ENCODE measurements around the gene SPOCK2. TPM values are rescaled to one million over a fixed set of nuclear protein-coding genes. Genes with fewer than 3 reads are reported as not detected.
A peak's percentile ranks its signal among the peaks of the same experiment; 100 is the strongest.

The SPOCK2 gene
- polyA plus RNA-seq, 1 donor from 2014 or later = 5.6 TPM

GRCh38 chr10:72080042-72080975, 8.0 kb downstream of the SPOCK2 start:
- no peaks in the 10 kb centered on the region for H3K36me3 ChIP-seq (ENCODE audit: insufficient read depth, low read length)
- no peak overlapping the region for H3K27ac ChIP-seq (ENCODE audit: low read length)
- no peak overlapping the region for H2AFZ ChIP-seq (ENCODE audit: low read depth, low read length)
- no peak overlapping the region for H3K4me3 ChIP-seq (ENCODE audit: low read length)
- no peaks in the 10 kb centered on the region for H3K9me2 ChIP-seq (ENCODE audit: insufficient read depth, low read length)
- no peaks in the 10 kb centered on the region for H3K79me2 ChIP-seq (replicated peaks; ENCODE audit: insufficient read depth, low read length)
- no peaks in the 10 kb centered on the region for H3F3A ChIP-seq (ENCODE audit: insufficient read depth, low read length, poor library complexity, severe bottlenecking)
- H3K27me3 ChIP-seq (ENCODE audit: insufficient read depth, low read depth, low read length) = peaks cover 9% of the 10 kb centered on the region
- TF ChIP-seq RAD21 (conservative IDR thresholded peaks at IDR 0.05) (no peak), REST (IDR thresholded peaks at IDR 0.05; ENCODE audit: borderline replicate concordance) (no peak), CTCF (IDR thresholded peaks at IDR 0.05; ENCODE audit: poor library complexity, severe bottlenecking) (no peak), TAF1 (IDR thresholded peaks at IDR 0.05; ENCODE audit: low read depth) (no peak), EP300 (conservative IDR thresholded peaks at IDR 0.05; ENCODE audit: poor library complexity, severe bottlenecking) (no peak), EZH2 (IDR thresholded peaks at IDR 0.05; ENCODE audit: borderline replicate concordance, insufficient read depth, low read length, poor library complexity, severe bottlenecking) (no peak), POLR2AphosphoS5 (IDR thresholded peaks at IDR 0.05) (no peak), MXI1 (conservative IDR thresholded peaks at IDR 0.05; ENCODE audit: poor library complexity, severe bottlenecking) (no peak), SMC3 (conservative IDR thresholded peaks at IDR 0.05; ENCODE audit: poor library complexity) (no peak)
- no peaks in the 10 kb centered on the region for H4K20me1 ChIP-seq (ENCODE audit: insufficient read depth)
- no peaks in the 10 kb centered on the region for H3K9me3 ChIP-seq (ENCODE audit: low read length)
- H3K9ac ChIP-seq (ENCODE audit: low read length) = peak overlapping the region; percentile 3
- H3K4me2 ChIP-seq (ENCODE audit: low read length) = no peak overlapping the region

- Histone ChIP-seq H3K9me3 (ENCODE audit: low read length) (no peaks in the 10 kb centered on the region), H3K9me2 (ENCODE audit: insufficient read depth, low read length) (no peaks in the 10 kb centered on the region), H3K79me2 (replicated peaks; ENCODE audit: insufficient read depth, low read length) (no peaks in the 10 kb centered on the region), H3K36me3 (ENCODE audit: insufficient read depth, low read length) (no peaks in the 10 kb centered on the region), H3K27ac (ENCODE audit: low read length) (no peak overlapping the region), H2AFZ (ENCODE audit: low read depth, low read length) (no peak overlapping the region), H4K20me1 (ENCODE audit: insufficient read depth) (no peaks in the 10 kb centered on the region), H3F3A (ENCODE audit: insufficient read depth, low read length, poor library complexity, severe bottlenecking) (no peaks in the 10 kb centered on the region), H3K4me3 (ENCODE audit: low read length) (peak overlapping the region; percentile 29), H3K4me2 (ENCODE audit: low read length) (no peak overlapping the region), H3K9ac (ENCODE audit: low read length) (peak overlapping the region; percentile 23), H3K27me3 (ENCODE audit: insufficient read depth, low read depth, low read length) (no peaks in the 10 kb centered on the region)
- TF ChIP-seq RAD21 (conservative IDR thresholded peaks at IDR 0.05) (no peak), REST (IDR thresholded peaks at IDR 0.05; ENCODE audit: borderline replicate concordance) (no peak), TAF1 (IDR thresholded peaks at IDR 0.05; ENCODE audit: low read depth) (no peak), SMC3 (conservative IDR thresholded peaks at IDR 0.05; ENCODE audit: poor library complexity) (no peak), POLR2AphosphoS5 (IDR thresholded peaks at IDR 0.05) (no peak), MXI1 (conservative IDR thresholded peaks at IDR 0.05; ENCODE audit: poor library complexity, severe bottlenecking) (no peak), CTCF (IDR thresholded peaks at IDR 0.05; ENCODE audit: poor library complexity, severe bottlenecking) (no peak), EZH2 (IDR thresholded peaks at IDR 0.05; ENCODE audit: borderline replicate concordance, insufficient read depth, low read length, poor library complexity, severe bottlenecking) (no peak), EP300 (conservative IDR thresholded peaks at IDR 0.05; ENCODE audit: poor library complexity, severe bottlenecking) (no peak)
Measured at GRCh38 chr10:72079356-72079755, 9.0 kb downstream of the SPOCK2 start.
